HG03039 (cell line): Measurements from ENCODE around the gene PGR.

ENCODE experiments used
- ATAC-seq: cut with Tn5 transposase; IDR thresholded peaks from one replicate; pipeline ENCODE4 v1.9.1; 2021; ENCODE audit warnings: mild to moderate bottlenecking, moderate library complexity; ENCODE audit not compliant: unreplicated experiment

PGR gene

GRCh38 chr11:101083335-101083734 is 46.3 kb downstream of the PGR start:
- no peak for ATAC-seq

GRCh38 chr11:101082813-101083212 is 46.8 kb downstream of the PGR start:
- no peak for ATAC-seq

GRCh38 chr11:101063706-101064105 is 65.9 kb downstream of the PGR start:
- no peak for ATAC-seq

- no peak for ATAC-seq
Observed at GRCh38 chr11:101061606-101062005, 68.0 kb downstream of the PGR start.

GRCh38 chr11:101059331-101059730 is 70.3 kb downstream of the PGR start:
- ATAC-seq: no peak

- no peak for ATAC-seq
Observed at GRCh38 chr11:101053492-101053891, 76.1 kb downstream of the PGR start.

- ATAC-seq: no peak
Observed at GRCh38 chr11:101051677-101052076, 77.9 kb downstream of the PGR start.

- ATAC-seq: no peak
Observed at GRCh38 chr11:101049813-101050212, 79.8 kb downstream of the PGR start.

- no peak for ATAC-seq
Observed at GRCh38 chr11:101049123-101049522, 80.5 kb downstream of the PGR start.

- ATAC-seq: no peak
Observed at GRCh38 chr11:101048479-101048878, 81.1 kb downstream of the PGR start.

GRCh38 chr11:101046947-101047346 is 82.7 kb downstream of the PGR start:
- no peak for ATAC-seq

GRCh38 chr11:101045415-101045814 is 84.2 kb downstream of the PGR start:
- ATAC-seq: no peak

GRCh38 chr11:101043940-101044339 is 85.7 kb downstream of the PGR start:
- no peak for ATAC-seq

- ATAC-seq: no peak
Observed at GRCh38 chr11:101035872-101036271, 93.7 kb downstream of the PGR start.

GRCh38 chr11:101034076-101034475 is 95.5 kb downstream of the PGR start:
- no peak for ATAC-seq

- ATAC-seq: no peak
Observed at GRCh38 chr11:101032991-101033390, 96.6 kb downstream of the PGR start.

- ATAC-seq: no peak
Observed at GRCh38 chr11:101031713-101032112, 97.9 kb downstream of the PGR start.

GRCh38 chr11:101030692-101031091 is 98.9 kb downstream of the PGR start:
- no peak for ATAC-seq

GRCh38 chr11:101030015-101030414 is 99.6 kb downstream of the PGR start:
- ATAC-seq: no peak

- ATAC-seq: no peak
Observed at GRCh38 chr11:101028644-101029043, 101.0 kb downstream of the PGR start.

GRCh38 chr11:101022256-101022655 is 107.4 kb downstream of the PGR start:
- ATAC-seq: no peak

- no peak for ATAC-seq
Observed at GRCh38 chr11:101019870-101020269, 109.7 kb downstream of the PGR start.

- ATAC-seq: no peak
Observed at GRCh38 chr11:101014600-101015285, 114.9 kb downstream of the PGR start.
